Activated CD4-positive, alpha-beta T cell treated with anti-CD3 and anti-CD28 coated beads for 36 hours (primary cell): ENCODE measurements around the gene ZNF554. TPM values are rescaled to one million over a fixed set of nuclear protein-coding genes. Genes with fewer than 3 reads are reported as not detected.

Source experiments
- total RNA-seq, 2 experiments: library from RNA; stranded (reverse); gene quantifications; one replicate each; pipeline ENCODE4 v1.2.3, GENCODE V29; 2021

ZNF554 gene
- total RNA-seq, 2 experiments from 2014 or later, result 1.9 to 2.3 TPM

Other genes starting within 250 kb of the ZNF554 start
- gene GNG7, start 117.2 kb upstream of the ZNF554 start, total RNA-seq, result 1 to 10 TPM; 1.1 to 1.2 TPM
- under 1 TPM; 0.21 to 0.33 TPM for gene DIRAS1, start 98.5 kb upstream of the ZNF554 start, total RNA-seq
- 10 to 100 TPM; 26.6 to 46.0 TPM for gene SLC39A3, start 79.9 kb upstream of the ZNF554 start, total RNA-seq
- gene SGTA, start 36.6 kb upstream of the ZNF554 start, total RNA-seq, result 10 to 100 TPM; 53.0 to 62.2 TPM
- gene THOP1, start 34.4 kb upstream of the ZNF554 start, total RNA-seq, result 100 to 1,000 TPM; 135 to 144 TPM
- 1 to 10 TPM; 1.9 TPM for gene ZNF555, start 21.6 kb downstream of the ZNF554 start, total RNA-seq
- gene ZNF556, start 47.5 kb downstream of the ZNF554 start, total RNA-seq, result not detected
- 1 to 10 TPM; 5.9 to 7.1 TPM for gene ZNF57, start 81.1 kb downstream of the ZNF554 start, total RNA-seq
- gene ZNF77, start 125.1 kb downstream of the ZNF554 start, total RNA-seq, result 1 to 10 TPM; 4.3 to 4.8 TPM
- gene TLE6, start 157.7 kb downstream of the ZNF554 start, total RNA-seq, result 1 to 10 TPM; 2.6 to 3.5 TPM
- gene TLE2, start 209.4 kb downstream of the ZNF554 start, total RNA-seq, result 1 to 10 TPM; 4.7 to 6.3 TPM
- gene TLE5, start 242.6 kb downstream of the ZNF554 start, total RNA-seq, result 100 to 1,000 TPM; 349 to 533 TPM